ENCODE data around the gene SERP2.

SERP2 gene

GRCh38 chr13:44439452-44440024 lies 65.9 kb downstream of the SERP2 start:
- Histone ChIP-seq H3K4me1 (ENCODE audit: control insufficient read depth, low read depth, low read length) (peaks cover 13% of the 10 kb centered on the region), H3K36me3 (ENCODE audit: control insufficient read depth, low read depth, low read length) (peaks cover 3% of the 10 kb centered on the region), H3K9ac (ENCODE audit: low read length) (no peak overlapping the region), H3K27me3 (ENCODE audit: control insufficient read depth, insufficient read depth, low read length) (no peaks in the 10 kb centered on the region), H3K9me3 (ENCODE audit: control insufficient read depth, low read depth, low read length) (no peaks in the 10 kb centered on the region), H3K4me3 (ENCODE audit: low read length) (no peak overlapping the region), H3K27ac (ENCODE audit: low read length) (no peak overlapping the region)

DNA sequence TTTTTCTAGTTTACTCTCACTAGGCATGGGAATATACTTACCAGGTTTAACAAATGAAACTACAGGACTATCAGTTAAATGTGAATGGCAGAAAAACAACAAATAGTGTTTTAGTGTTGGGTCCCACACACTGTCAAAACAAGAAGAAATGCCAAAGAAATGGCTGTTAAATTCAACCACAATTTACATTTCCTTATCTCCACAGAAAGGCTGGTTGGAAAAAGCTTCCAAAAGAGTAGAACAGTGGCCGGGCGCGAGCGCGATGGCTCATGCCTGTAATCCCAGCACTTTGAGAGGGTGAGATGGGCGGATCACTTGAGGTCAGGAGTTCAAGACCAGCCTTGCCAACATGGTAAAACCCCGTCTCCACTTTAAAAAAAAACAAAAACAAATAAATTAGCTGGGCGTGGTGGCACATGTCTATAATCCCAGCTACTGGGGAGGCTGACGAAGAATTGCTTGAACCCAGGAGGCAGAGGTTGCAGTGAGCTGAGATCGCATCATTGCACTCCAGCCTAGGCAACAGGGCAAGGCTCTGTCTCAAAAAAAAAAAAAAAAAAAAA lies 66.5 kb downstream of the SERP2 start:
- H3K27ac ChIP-seq (ENCODE audit: low read length) = no peak overlapping the region
- H3K36me3 ChIP-seq (ENCODE audit: control insufficient read depth, low read depth, low read length) = no peaks in the 10 kb centered on the region
- no peaks in the 10 kb centered on the region for H3K27me3 ChIP-seq (ENCODE audit: control insufficient read depth, insufficient read depth, low read length)
- H3K9ac ChIP-seq (ENCODE audit: low read length) = no peak overlapping the region
- H3K9me3 ChIP-seq (ENCODE audit: control insufficient read depth, low read depth, low read length) = no peaks in the 10 kb centered on the region
- H3K4me3 ChIP-seq (ENCODE audit: low read length) = no peak overlapping the region
- H3K4me1 ChIP-seq (ENCODE audit: control insufficient read depth, low read depth, low read length) = peaks cover 9% of the 10 kb centered on the region

Data from iPS-18a (cell line).